ENCODE data around the gene CPEB4.

The CPEB4 gene

DNA sequence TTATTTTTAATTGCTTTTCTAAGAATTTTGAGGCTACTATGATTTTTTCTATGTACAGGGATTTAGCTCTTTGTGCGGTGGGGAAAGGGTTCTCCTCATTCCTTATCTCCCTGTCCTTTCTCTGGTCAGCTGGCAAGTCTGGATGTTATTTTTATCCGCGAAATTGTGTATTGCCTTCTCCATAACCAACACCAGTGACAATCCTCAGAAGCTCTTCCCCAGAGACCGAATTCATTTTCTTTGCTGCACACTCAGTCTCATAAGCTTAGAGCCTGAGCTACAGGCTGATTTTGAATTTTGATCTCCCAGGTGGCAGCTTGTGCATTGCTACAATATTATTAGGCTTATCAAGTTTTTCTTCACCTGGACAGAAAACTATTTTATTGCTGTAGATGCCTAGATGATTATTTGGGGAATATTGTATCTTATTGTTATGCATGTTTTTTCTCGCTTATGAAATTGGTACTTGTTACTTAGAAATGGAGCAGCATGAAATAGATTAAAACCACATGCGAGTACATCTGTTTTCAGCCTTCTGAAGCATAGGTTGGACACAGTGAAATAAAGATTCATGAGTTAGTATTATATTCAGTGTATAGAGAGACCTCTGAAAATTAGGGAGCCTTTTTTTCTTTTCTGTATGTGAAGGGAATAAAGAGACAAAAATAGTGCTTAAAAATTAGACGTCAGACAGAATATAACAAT lies 27.3 kb downstream of the CPEB4 start:
- DNase-seq (ENCODE audit: extremely low read depth, insufficient read length), result no peak
- peaks cover 2% of the 10 kb centered on the region for H3K36me3 ChIP-seq (ENCODE audit: control insufficient read depth, insufficient read depth, low read length)
- TF ChIP-seq, protein P1, sequence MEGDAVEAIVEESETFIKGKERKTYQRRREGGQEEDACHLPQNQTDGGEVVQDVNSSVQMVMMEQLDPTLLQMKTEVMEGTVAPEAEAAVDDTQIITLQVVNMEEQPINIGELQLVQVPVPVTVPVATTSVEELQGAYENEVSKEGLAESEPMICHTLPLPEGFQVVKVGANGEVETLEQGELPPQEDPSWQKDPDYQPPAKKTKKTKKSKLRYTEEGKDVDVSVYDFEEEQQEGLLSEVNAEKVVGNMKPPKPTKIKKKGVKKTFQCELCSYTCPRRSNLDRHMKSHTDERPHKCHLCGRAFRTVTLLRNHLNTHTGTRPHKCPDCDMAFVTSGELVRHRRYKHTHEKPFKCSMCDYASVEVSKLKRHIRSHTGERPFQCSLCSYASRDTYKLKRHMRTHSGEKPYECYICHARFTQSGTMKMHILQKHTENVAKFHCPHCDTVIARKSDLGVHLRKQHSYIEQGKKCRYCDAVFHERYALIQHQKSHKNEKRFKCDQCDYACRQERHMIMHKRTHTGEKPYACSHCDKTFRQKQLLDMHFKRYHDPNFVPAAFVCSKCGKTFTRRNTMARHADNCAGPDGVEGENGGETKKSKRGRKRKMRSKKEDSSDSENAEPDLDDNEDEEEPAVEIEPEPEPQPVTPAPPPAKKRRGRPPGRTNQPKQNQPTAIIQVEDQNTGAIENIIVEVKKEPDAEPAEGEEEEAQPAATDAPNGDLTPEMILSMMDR (IDR thresholded peaks at IDR 0.05; ENCODE audit: insufficient read depth, low read length, poor library complexity, severe bottlenecking), result no peak
- H3K27me3 ChIP-seq (replicated peaks; ENCODE audit: control insufficient read depth, insufficient read depth, low read length), result no peaks in the 10 kb centered on the region
- no peak overlapping the region for H3K4me3 ChIP-seq (replicated peaks; ENCODE audit: low read depth, low read length)

GRCh38 chr5:173916233-173916632 lies 28.1 kb downstream of the CPEB4 start:
- Histone ChIP-seq H3K4me3 (replicated peaks; ENCODE audit: low read depth, low read length) (no peak overlapping the region), H3K36me3 (ENCODE audit: control insufficient read depth, insufficient read depth, low read length) (peaks cover 2% of the 10 kb centered on the region), H3K27me3 (replicated peaks; ENCODE audit: control insufficient read depth, insufficient read depth, low read length) (no peaks in the 10 kb centered on the region)
- no peak for DNase-seq (ENCODE audit: extremely low read depth, insufficient read length)
- TF ChIP-seq, protein P1 (IDR thresholded peaks at IDR 0.05; ENCODE audit: insufficient read depth, low read length, poor library complexity, severe bottlenecking), result no peak

GRCh38 chr5:173917788-173918786 lies 29.9 kb downstream of the CPEB4 start:
- H3K27me3 ChIP-seq (replicated peaks; ENCODE audit: control insufficient read depth, insufficient read depth, low read length), result no peaks in the 10 kb centered on the region
- H3K36me3 ChIP-seq (ENCODE audit: control insufficient read depth, insufficient read depth, low read length), result no peaks in the 10 kb centered on the region; the same call in 1 of the 2 replicates
- DNase-seq (ENCODE audit: extremely low read depth, insufficient read length), result peak; percentile 82
- peak overlapping the region; percentile 56 for H3K4me3 ChIP-seq (replicated peaks; ENCODE audit: low read depth, low read length)
- TF ChIP-seq, protein P1 (IDR thresholded peaks at IDR 0.05; ENCODE audit: insufficient read depth, low read length, poor library complexity, severe bottlenecking), result no peak

GRCh38 chr5:173919443-173919842 lies 31.3 kb downstream of the CPEB4 start:
- H3K27me3 ChIP-seq (replicated peaks; ENCODE audit: control insufficient read depth, insufficient read depth, low read length), result no peaks in the 10 kb centered on the region
- H3K36me3 ChIP-seq (ENCODE audit: control insufficient read depth, insufficient read depth, low read length), result no peaks in the 10 kb centered on the region; the same call in 1 of the 2 replicates
- DNase-seq (ENCODE audit: extremely low read depth, insufficient read length), result no peak
- no peak overlapping the region for H3K4me3 ChIP-seq (replicated peaks; ENCODE audit: low read depth, low read length)
- TF ChIP-seq, protein P1 (IDR thresholded peaks at IDR 0.05; ENCODE audit: insufficient read depth, low read length, poor library complexity, severe bottlenecking), result no peak

GRCh38 chr5:173920024-173920753 lies 32.0 kb downstream of the CPEB4 start:
- Histone ChIP-seq H3K4me3 (replicated peaks; ENCODE audit: low read depth, low read length) (no peak overlapping the region), H3K36me3 (ENCODE audit: control insufficient read depth, insufficient read depth, low read length) (no peaks in the 10 kb centered on the region; the same call in 1 of the 2 replicates), H3K27me3 (replicated peaks; ENCODE audit: control insufficient read depth, insufficient read depth, low read length) (no peaks in the 10 kb centered on the region)
- TF ChIP-seq, protein P1 (IDR thresholded peaks at IDR 0.05; ENCODE audit: insufficient read depth, low read length, poor library complexity, severe bottlenecking), result no peak
- DNase-seq (ENCODE audit: extremely low read depth, insufficient read length), result no peak
